ENCODE data around the gene NHP2. TPM values are rescaled to one million over a fixed set of nuclear protein-coding genes. Genes with fewer than 3 reads are reported as not detected.

Gene NHP2
- total and polyA plus RNA-seq, 10 of the 15 experiments (the other 5 are each of a cell fraction or from before 2014, with no cell fraction given) = 39.2 to 513 (median 198) TPM

DNA sequence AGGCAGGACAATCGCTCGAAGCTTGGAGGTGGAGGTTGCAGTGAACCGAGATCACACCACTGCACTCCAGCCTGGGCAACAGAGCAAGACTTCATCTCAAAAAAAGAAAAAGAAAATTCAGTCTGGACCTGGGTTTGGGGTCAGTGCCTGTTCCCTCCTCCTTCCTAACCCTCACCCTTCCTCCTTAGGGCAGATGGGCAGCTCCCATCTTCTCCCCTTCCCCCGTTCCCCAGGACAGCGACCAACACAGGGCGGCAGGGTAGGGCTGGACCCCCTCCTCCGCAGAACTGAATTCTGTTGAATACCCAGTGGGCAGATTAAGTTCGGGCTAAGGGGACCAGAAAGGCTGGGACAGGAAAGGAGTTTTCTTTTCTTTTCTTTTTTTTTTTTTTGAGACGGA lies 24.4 kb downstream of the NHP2 start:
- Histone ChIP-seq H3K27ac (ENCODE audit: control insufficient read depth, insufficient read depth) (no peak overlapping the region), H3K4me2 (ENCODE audit: control insufficient read depth, insufficient read depth) (no peak overlapping the region), H4K20me1 (ENCODE audit: control insufficient read depth, insufficient read depth) (no peaks in the 10 kb centered on the region), H3K4me3 (no peak overlapping the region), H3K27me3 (replicated peaks in 1 of 2; ENCODE audit: control insufficient read depth in 2 of 2, insufficient read depth in 2 of 2, low read length in 1 of 2) (no peaks in the 10 kb centered on the region), H3K79me2 (ENCODE audit: control insufficient read depth, insufficient read depth, low read length) (peaks cover 19% of the 10 kb centered on the region), H3K9me3 (replicated peaks; ENCODE audit: control insufficient read depth, insufficient read depth, low read length) (no peaks in the 10 kb centered on the region), H2AFZ (ENCODE audit: control insufficient read depth, low read depth, low read length) (no peak overlapping the region), H3K4me1 (ENCODE audit: control insufficient read depth, insufficient read depth, low read length) (peaks cover 4% of the 10 kb centered on the region; the same call in 1 of the 2 replicates), H3K9ac (ENCODE audit: control insufficient read depth, insufficient read depth, low read length) (no peak overlapping the region), H3K36me3 (ENCODE audit: control insufficient read depth in 2 of 2, insufficient read depth in 2 of 2, low read length in 1 of 2) (no peaks in the 10 kb centered on the region)
- no peak for ATAC-seq
- in situ Hi-C loops (cut with MboI) (loop anchor here (10.0 kb wide), 1 partner anchor 1686 kb away; no protein-coding TSS in a partner anchor), intact Hi-C loops (cut with micrococcal nuclease; ENCODE audit: unreplicated experiment) (no loop called here)
- WGBS (ENCODE audit: insufficient coverage, insufficient replicate concordance, low lambda C conversion rate, missing lambda C conversion rate) = 66% methylated on average over 8 of the region's 9 CpGs
- ChIA-PET POLR2A (interaction anchor here (0.6 to 1.6 kb wide), 3 partner anchors 13 to 37 kb away, joined by 3 to 4 read pairs (median 3); no protein-coding TSS in a partner anchor), SMC1A (ENCODE audit: uncharacterized antibody, unreplicated experiment) (no interaction called here), RAD21 (ENCODE audit: unreplicated experiment) (no interaction called here), CTCF (interaction anchor here (1.1 to 1.7 kb wide), 3 partner anchors 8 to 13 kb away, joined by 3 to 8 read pairs (median 7); no protein-coding TSS in a partner anchor)
- no peak for FAIRE-seq
- no peak for DNase-seq (ENCODE audit: low read depth, low spot score)
- BruUV-seq (replicated peaks) = no TSS peak
- TF ChIP-seq POLR2AphosphoS5 (IDR thresholded peaks at IDR 0.05; ENCODE audit: low read length) = no peak
- no peak for TF ChIP-seq KDM1A (IDR thresholded peaks at IDR 0.05; ENCODE audit: borderline replicate concordance)
- TF ChIP-seq SP1 (IDR thresholded peaks at IDR 0.05; ENCODE audit: low read depth, low read length) = no peak
- TF ChIP-seq, protein P1, sequence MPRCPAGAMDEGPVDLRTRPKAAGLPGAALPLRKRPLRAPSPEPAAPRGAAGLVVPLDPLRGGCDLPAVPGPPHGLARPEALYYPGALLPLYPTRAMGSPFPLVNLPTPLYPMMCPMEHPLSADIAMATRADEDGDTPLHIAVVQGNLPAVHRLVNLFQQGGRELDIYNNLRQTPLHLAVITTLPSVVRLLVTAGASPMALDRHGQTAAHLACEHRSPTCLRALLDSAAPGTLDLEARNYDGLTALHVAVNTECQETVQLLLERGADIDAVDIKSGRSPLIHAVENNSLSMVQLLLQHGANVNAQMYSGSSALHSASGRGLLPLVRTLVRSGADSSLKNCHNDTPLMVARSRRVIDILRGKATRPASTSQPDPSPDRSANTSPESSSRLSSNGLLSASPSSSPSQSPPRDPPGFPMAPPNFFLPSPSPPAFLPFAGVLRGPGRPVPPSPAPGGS (IDR thresholded peaks at IDR 0.05; ENCODE audit: borderline replicate concordance, insufficient read depth, low read depth, low read length, poor library complexity, severe bottlenecking) = no peak
- no peak for TF ChIP-seq EGR1 (IDR thresholded peaks at IDR 0.05; ENCODE audit: borderline replicate concordance in 1 of 2, low read depth in 2 of 2, low read length in 2 of 2)
- no peak for TF ChIP-seq SRF (IDR thresholded peaks at IDR 0.05; ENCODE audit: low read depth in 2 of 2, low read length in 2 of 2)
- no peak for TF ChIP-seq BMI1 (IDR thresholded peaks at IDR 0.05; ENCODE audit: borderline replicate concordance)
- TF ChIP-seq, protein P2, sequence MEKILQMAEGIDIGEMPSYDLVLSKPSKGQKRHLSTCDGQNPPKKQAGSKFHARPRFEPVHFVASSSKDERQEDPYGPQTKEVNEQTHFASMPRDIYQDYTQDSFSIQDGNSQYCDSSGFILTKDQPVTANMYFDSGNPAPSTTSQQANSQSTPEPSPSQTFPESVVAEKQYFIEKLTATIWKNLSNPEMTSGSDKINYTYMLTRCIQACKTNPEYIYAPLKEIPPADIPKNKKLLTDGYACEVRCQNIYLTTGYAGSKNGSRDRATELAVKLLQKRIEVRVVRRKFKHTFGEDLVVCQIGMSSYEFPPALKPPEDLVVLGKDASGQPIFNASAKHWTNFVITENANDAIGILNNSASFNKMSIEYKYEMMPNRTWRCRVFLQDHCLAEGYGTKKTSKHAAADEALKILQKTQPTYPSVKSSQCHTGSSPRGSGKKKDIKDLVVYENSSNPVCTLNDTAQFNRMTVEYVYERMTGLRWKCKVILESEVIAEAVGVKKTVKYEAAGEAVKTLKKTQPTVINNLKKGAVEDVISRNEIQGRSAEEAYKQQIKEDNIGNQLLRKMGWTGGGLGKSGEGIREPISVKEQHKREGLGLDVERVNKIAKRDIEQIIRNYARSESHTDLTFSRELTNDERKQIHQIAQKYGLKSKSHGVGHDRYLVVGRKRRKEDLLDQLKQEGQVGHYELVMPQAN (conservative IDR thresholded peaks at IDR 0.05) = no peak
- TF ChIP-seq IKZF1 (conservative IDR thresholded peaks at IDR 0.05) = no peak
- TF ChIP-seq STAT1 (conservative IDR thresholded peaks at IDR 0.05) = no peak
- TF ChIP-seq ETV6 (conservative IDR thresholded peaks at IDR 0.05 in 1 of 2, IDR thresholded peaks at IDR 0.05 in 1 of 2; ENCODE audit: borderline replicate concordance in 1 of 2, low read depth in 1 of 2) = no peak
- TF ChIP-seq, protein P3, sequence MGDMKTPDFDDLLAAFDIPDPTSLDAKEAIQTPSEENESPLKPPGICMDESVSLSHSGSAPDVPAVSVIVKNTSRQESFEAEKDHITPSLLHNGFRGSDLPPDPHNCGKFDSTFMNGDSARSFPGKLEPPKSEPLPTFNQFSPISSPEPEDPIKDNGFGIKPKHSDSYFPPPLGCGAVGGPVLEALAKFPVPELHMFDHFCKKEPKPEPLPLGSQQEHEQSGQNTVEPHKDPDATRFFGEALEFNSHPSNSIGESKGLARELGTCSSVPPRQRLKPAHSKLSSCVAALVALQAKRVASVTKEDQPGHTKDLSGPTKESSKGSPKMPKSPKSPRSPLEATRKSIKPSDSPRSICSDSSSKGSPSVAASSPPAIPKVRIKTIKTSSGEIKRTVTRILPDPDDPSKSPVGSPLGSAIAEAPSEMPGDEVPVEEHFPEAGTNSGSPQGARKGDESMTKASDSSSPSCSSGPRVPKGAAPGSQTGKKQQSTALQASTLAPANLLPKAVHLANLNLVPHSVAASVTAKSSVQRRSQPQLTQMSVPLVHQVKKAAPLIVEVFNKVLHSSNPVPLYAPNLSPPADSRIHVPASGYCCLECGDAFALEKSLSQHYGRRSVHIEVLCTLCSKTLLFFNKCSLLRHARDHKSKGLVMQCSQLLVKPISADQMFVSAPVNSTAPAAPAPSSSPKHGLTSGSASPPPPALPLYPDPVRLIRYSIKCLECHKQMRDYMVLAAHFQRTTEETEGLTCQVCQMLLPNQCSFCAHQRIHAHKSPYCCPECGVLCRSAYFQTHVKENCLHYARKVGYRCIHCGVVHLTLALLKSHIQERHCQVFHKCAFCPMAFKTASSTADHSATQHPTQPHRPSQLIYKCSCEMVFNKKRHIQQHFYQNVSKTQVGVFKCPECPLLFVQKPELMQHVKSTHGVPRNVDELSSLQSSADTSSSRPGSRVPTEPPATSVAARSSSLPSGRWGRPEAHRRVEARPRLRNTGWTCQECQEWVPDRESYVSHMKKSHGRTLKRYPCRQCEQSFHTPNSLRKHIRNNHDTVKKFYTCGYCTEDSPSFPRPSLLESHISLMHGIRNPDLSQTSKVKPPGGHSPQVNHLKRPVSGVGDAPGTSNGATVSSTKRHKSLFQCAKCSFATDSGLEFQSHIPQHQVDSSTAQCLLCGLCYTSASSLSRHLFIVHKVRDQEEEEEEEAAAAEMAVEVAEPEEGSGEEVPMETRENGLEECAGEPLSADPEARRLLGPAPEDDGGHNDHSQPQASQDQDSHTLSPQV (IDR thresholded peaks at IDR 0.05) = no peak
- TF ChIP-seq HDAC6 (IDR thresholded peaks at IDR 0.05; ENCODE audit: unreplicated experiment) = no peak
- TF ChIP-seq MXI1 (IDR thresholded peaks at IDR 0.05; ENCODE audit: low read depth, low read length) = no peak
- TF ChIP-seq, protein P4, sequence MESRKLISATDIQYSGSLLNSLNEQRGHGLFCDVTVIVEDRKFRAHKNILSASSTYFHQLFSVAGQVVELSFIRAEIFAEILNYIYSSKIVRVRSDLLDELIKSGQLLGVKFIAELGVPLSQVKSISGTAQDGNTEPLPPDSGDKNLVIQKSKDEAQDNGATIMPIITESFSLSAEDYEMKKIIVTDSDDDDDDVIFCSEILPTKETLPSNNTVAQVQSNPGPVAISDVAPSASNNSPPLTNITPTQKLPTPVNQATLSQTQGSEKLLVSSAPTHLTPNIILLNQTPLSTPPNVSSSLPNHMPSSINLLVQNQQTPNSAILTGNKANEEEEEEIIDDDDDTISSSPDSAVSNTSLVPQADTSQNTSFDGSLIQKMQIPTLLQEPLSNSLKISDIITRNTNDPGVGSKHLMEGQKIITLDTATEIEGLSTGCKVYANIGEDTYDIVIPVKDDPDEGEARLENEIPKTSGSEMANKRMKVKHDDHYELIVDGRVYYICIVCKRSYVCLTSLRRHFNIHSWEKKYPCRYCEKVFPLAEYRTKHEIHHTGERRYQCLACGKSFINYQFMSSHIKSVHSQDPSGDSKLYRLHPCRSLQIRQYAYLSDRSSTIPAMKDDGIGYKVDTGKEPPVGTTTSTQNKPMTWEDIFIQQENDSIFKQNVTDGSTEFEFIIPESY (IDR thresholded peaks at IDR 0.05) = no peak
